Duodenal mucosa (tissue), 2 donors: ENCODE results near the gene XRCC1.
A peak's percentile ranks its signal among the peaks of the same experiment; 100 is the strongest.

Experiments
- H3K27ac ChIP-seq: one replicate; pipeline ENCODE4 v1.7.0; 2013; ENCODE audit warnings: low read depth, low read length
- H3K27me3 ChIP-seq, 2 donors: one replicate each; pipeline ENCODE4 v1.7.0; 2013; ENCODE audit warnings: low read length in 2 of 2, control low read depth in 1 of 2; ENCODE audit not compliant: insufficient read depth in 2 of 2, control insufficient read depth in 1 of 2
- H3K36me3 ChIP-seq, 2 donors: one replicate each; pipeline ENCODE4 v1.7.0; 2013; ENCODE audit warnings: low read length in 2 of 2, control low read depth in 1 of 2; ENCODE audit not compliant: insufficient read depth in 2 of 2, control insufficient read depth in 1 of 2
- H3K4me1 ChIP-seq, 2 donors: one replicate each; pipeline ENCODE4 v1.7.0; 2013; ENCODE audit warnings: low read length in 2 of 2, control low read depth in 1 of 2; ENCODE audit not compliant: insufficient read depth in 2 of 2, control insufficient read depth in 1 of 2
- H3K4me3 ChIP-seq, 2 donors: one replicate each; pipeline ENCODE4 v1.7.0; 2013; ENCODE audit warnings: low read length in 2 of 2, low read depth in 1 of 2
- H3K9ac ChIP-seq, 2 donors: one replicate each; pipeline ENCODE4 v1.7.0; 2013; ENCODE audit warnings: low read length in 2 of 2, low read depth in 1 of 2
- H3K9me3 ChIP-seq, 2 donors: one replicate each; pipeline ENCODE4 v1.7.0; 2013; ENCODE audit warnings: low read length in 2 of 2, control low read depth in 1 of 2; ENCODE audit not compliant: control insufficient read depth in 1 of 2

XRCC1 gene

GRCh38 chr19:43578787-43579186, 3.5 kb upstream of the XRCC1 start:
- Histone ChIP-seq H3K4me3 (no peak overlapping the region), H3K36me3 (no peaks in the 10 kb centered on the region), H3K27me3 (no peaks in the 10 kb centered on the region), H3K9ac (no peak overlapping the region), H3K27ac (no peak overlapping the region), H3K4me1 (peaks cover 6 to 27% of the 10 kb centered on the region in 2 donors), H3K9me3 (no peaks in the 10 kb centered on the region)

GRCh38 chr19:43575955-43576878, 890 bp upstream of the XRCC1 start:
- peaks cover 0 to 6% of the 10 kb centered on the region in 2 donors for H3K36me3 ChIP-seq
- peak overlapping the region in 1 of 2 donors; percentile 66 for H3K4me3 ChIP-seq
- peaks cover 6 to 18% of the 10 kb centered on the region in 2 donors for H3K4me1 ChIP-seq
- no peak overlapping the region for H3K27ac ChIP-seq
- H3K27me3 ChIP-seq: no peaks in the 10 kb centered on the region
- H3K9ac ChIP-seq: peak overlapping the region in 1 of 2 donors; percentile 12
- no peaks in the 10 kb centered on the region for H3K9me3 ChIP-seq

GRCh38 chr19:43574424-43575155, 737 bp downstream of the XRCC1 start:
- Histone ChIP-seq H3K36me3 (peaks cover 0 to 6% of the 10 kb centered on the region in 2 donors), H3K27ac (no peak overlapping the region), H3K9ac (peak overlapping the region; percentile 93 to 97), H3K4me1 (peaks cover 6 to 14% of the 10 kb centered on the region in 2 donors), H3K4me3 (peak overlapping the region; percentile 95 to 100), H3K27me3 (no peaks in the 10 kb centered on the region), H3K9me3 (no peaks in the 10 kb centered on the region)

- H3K27me3 ChIP-seq: no peaks in the 10 kb centered on the region
- H3K27ac ChIP-seq: no peak overlapping the region
- no peak overlapping the region for H3K9ac ChIP-seq
- H3K4me1 ChIP-seq: peaks cover 6 to 14% of the 10 kb centered on the region in 2 donors
- no peak overlapping the region for H3K4me3 ChIP-seq
- H3K9me3 ChIP-seq: no peaks in the 10 kb centered on the region
- H3K36me3 ChIP-seq: peaks cover 0 to 6% of the 10 kb centered on the region in 2 donors
Observed at GRCh38 chr19:43572171-43572588, 3.1 kb downstream of the XRCC1 start.

GRCh38 chr19:43570174-43570791, 5.0 kb downstream of the XRCC1 start:
- H3K9ac ChIP-seq: no peak overlapping the region
- no peak overlapping the region for H3K27ac ChIP-seq
- no peaks in the 10 kb centered on the region for H3K9me3 ChIP-seq
- H3K27me3 ChIP-seq: no peaks in the 10 kb centered on the region
- no peak overlapping the region for H3K4me3 ChIP-seq
- peaks cover 0 to 6% of the 10 kb centered on the region in 2 donors for H3K36me3 ChIP-seq
- H3K4me1 ChIP-seq: peaks cover 6 to 11% of the 10 kb centered on the region in 2 donors

- H3K9me3 ChIP-seq: no peaks in the 10 kb centered on the region
- H3K27ac ChIP-seq: no peak overlapping the region
- no peaks in the 10 kb centered on the region for H3K27me3 ChIP-seq
- peaks cover 0 to 6% of the 10 kb centered on the region in 2 donors for H3K36me3 ChIP-seq
- peaks cover 3 to 4% of the 10 kb centered on the region in 2 donors for H3K4me1 ChIP-seq
- no peak overlapping the region for H3K4me3 ChIP-seq
- H3K9ac ChIP-seq: no peak overlapping the region
Observed at GRCh38 chr19:43569657-43570056, 5.7 kb downstream of the XRCC1 start.

GRCh38 chr19:43564800-43565199, 10.5 kb downstream of the XRCC1 start:
- no peaks in the 10 kb centered on the region for H3K9me3 ChIP-seq
- no peak overlapping the region for H3K4me3 ChIP-seq
- no peak overlapping the region for H3K27ac ChIP-seq
- H3K9ac ChIP-seq: no peak overlapping the region
- H3K27me3 ChIP-seq: no peaks in the 10 kb centered on the region
- H3K36me3 ChIP-seq: peaks cover 9 to 22% of the 10 kb centered on the region in 2 donors
- peaks cover 0 to 13% of the 10 kb centered on the region in 2 donors for H3K4me1 ChIP-seq

GRCh38 chr19:43563816-43564457, 11.4 kb downstream of the XRCC1 start:
- Histone ChIP-seq H3K9ac (no peak overlapping the region), H3K4me1 (peaks cover 0 to 13% of the 10 kb centered on the region in 2 donors), H3K4me3 (no peak overlapping the region), H3K27ac (no peak overlapping the region), H3K27me3 (no peaks in the 10 kb centered on the region), H3K9me3 (no peaks in the 10 kb centered on the region), H3K36me3 (peaks cover 9 to 22% of the 10 kb centered on the region in 2 donors)

- no peak overlapping the region for H3K9ac ChIP-seq
- no peak overlapping the region for H3K4me3 ChIP-seq
- H3K27ac ChIP-seq: no peak overlapping the region
- H3K4me1 ChIP-seq: peaks cover 0 to 13% of the 10 kb centered on the region in 2 donors
- H3K36me3 ChIP-seq: peaks cover 9 to 26% of the 10 kb centered on the region in 2 donors
- H3K27me3 ChIP-seq: no peaks in the 10 kb centered on the region
- H3K9me3 ChIP-seq: no peaks in the 10 kb centered on the region
Observed at GRCh38 chr19:43562698-43563241, 12.6 kb downstream of the XRCC1 start.
